Spleen (tissue), 11 donors: ENCODE data around the gene FTL. TPM values are rescaled to one million over a fixed set of nuclear protein-coding genes. Genes with fewer than 3 reads are reported as not detected.

ENCODE experiments used
- DNase-seq: peaks from one replicate; pipeline ENCODE4 v3.0.0-alpha.2; 2020
- H3K27ac ChIP-seq, 8 donors: fragments of 200-600 bp; sonication (generic) in 7 of 8; 1 replicate in 4 of 8; 2 replicates in 4 of 8; pipeline versions ENCODE4 v1.5.0 to v1.8.0; 2016 to 2021; ENCODE audit warnings: inconsistent platforms in 4 of 8, mild to moderate bottlenecking in 4 of 8, moderate library complexity in 1 of 8
- H3K27me3 ChIP-seq, 7 donors: fragments of 200-600 bp; sonication (generic) in 6 of 7; replicated peaks in 1 of 7; 1 replicate in 4 of 7; 2 replicates in 3 of 7; pipeline versions ENCODE4 v1.5.0 to v1.8.0; 2016 to 2021; ENCODE audit warnings: inconsistent platforms in 3 of 7, mild to moderate bottlenecking in 1 of 7
- H3K36me3 ChIP-seq, 6 donors: fragments of 200-600 bp; sonication (generic) in 5 of 6; 1 replicate in 4 of 6; 2 replicates in 2 of 6; pipeline versions ENCODE4 v1.5.0 to v1.8.0; 2016 to 2021; ENCODE audit warnings: inconsistent platforms in 2 of 6
- H3K4me1 ChIP-seq, 6 donors: fragments of 200-600 bp; sonication (generic) in 5 of 6; 1 replicate in 3 of 6; 2 replicates in 3 of 6; pipeline versions ENCODE4 v1.5.0 to v1.8.0; 2016 to 2021; ENCODE audit warnings: inconsistent platforms in 3 of 6
- H3K4me3 ChIP-seq, 8 donors: fragments of 200-600 bp; sonication (generic) in 7 of 8; 1 replicate in 4 of 8; 2 replicates in 4 of 8; pipeline versions ENCODE4 v1.5.0 to v1.8.0; 2016 to 2021; ENCODE audit warnings: inconsistent platforms in 4 of 8, mild to moderate bottlenecking in 4 of 8, moderate library complexity in 2 of 8
- H3K9me3 ChIP-seq, 8 donors: fragments of 200-600 bp; sonication (generic) in 7 of 8; 1 replicate in 4 of 8; 2 replicates in 4 of 8; pipeline versions ENCODE4 v1.5.0 to v1.8.0; 2016 to 2021; ENCODE audit warnings: inconsistent platforms in 4 of 8
- CTCF ChIP-seq, 11 experiments: fragments of 200-600 bp in 7 of 11; fragments of 450-650 bp in 4 of 11; sonication (generic) in 4 of 11; IDR thresholded peaks in 8 of 11; conservative IDR thresholded peaks in 3 of 11; 1 replicate in 7 of 11; 2 replicates in 4 of 11; pipeline versions ENCODE4 v1.4.0 to v1.8.0; 2016 to 2021; ENCODE audit warnings: antibody characterized with exemption in 11 of 11, inconsistent platforms in 4 of 11, mild to moderate bottlenecking in 1 of 11
- POLR2A ChIP-seq, 3 donors: fragments of 450-650 bp; IDR thresholded peaks; one replicate each; pipeline ENCODE4 v1.5.1; 2017; ENCODE audit warnings: antibody characterized with exemption in 3 of 3, mild to moderate bottlenecking in 1 of 3
- POLR2AphosphoS5 ChIP-seq, 3 donors: sonication (generic); formaldehyde crosslinking; IDR thresholded peaks; one replicate each; pipeline ENCODE4 v1.5.1; 2017; ENCODE audit warnings: antibody characterized with exemption in 3 of 3
- WGBS, 5 donors: extraction: QIAGEN DNeasy Blood & Tissue Kit in 3 of 5; methylation state at CpG; one replicate each; pipeline versions ENCODE4 v1.1.5 to v1.1.7; 2013 to 2018; 5-methylcytosine and 5-hydroxymethylcytosine counted together
- intact Hi-C: fragments of 100-400 bp; cut with DNase I; formaldehyde crosslinking; loops from one replicate; pipeline ENCODE4 v1.15.0; 2023; ENCODE audit warnings: low total_unique reads
- polyA plus RNA-seq, 3 donors: library from polyadenylated mRNA; stranded (reverse); fragments of 200-250 nt; gene quantifications; one replicate each; pipeline ENCODE4 v1.2.1, GENCODE V29; 2013
- total RNA-seq, 7 donors: library from RNA; depleted of rRNA in 3 of 7; stranded (reverse); fragments of >200 nt in 3 of 7; fragmentation: NEBNext Ultra II Directional in 4 of 7; extraction: Animal tissue kit (Norgen Biotek cat#: 25700) in 4 of 7; gene quantifications; one replicate each; pipeline versions ENCODE4 v1.1.0 to v1.2.1, GENCODE V29; 2016 to 2021
- donor health status: healthy with polysubstance abuse.
- donor health status: DM: no; HTN: no; CAD: no; lungs with moderate emphysema.
- donor health status: DM: no; HTN: no; CAD: no.
- donor health status: Bipolar disorder and iron deficiency.
- donor health status: healthy.
- donor health status: DM: no; HTN: no; CAD: no.
- donor health status: DM: yes; HTN: yes; CAD: no.

The FTL gene
- total and polyA plus RNA-seq, 10 donors: 4,960 to 14,078 (median 7,397) TPM

- H3K9me3 ChIP-seq: peaks cover 0 to 11% (median 3%) of the 10 kb centered on the region in 8 donors
- TF ChIP-seq POLR2AphosphoS5 (IDR thresholded peaks at IDR 0.05) (no peak), POLR2A (IDR thresholded peaks at IDR 0.05) (no peak), CTCF (IDR thresholded peaks at IDR 0.05 in 8 of 11, conservative IDR thresholded peaks at IDR 0.05 in 3 of 11) (no peak)
- peaks cover 0 to 4% (median 0%) of the 10 kb centered on the region in 7 donors for H3K27me3 ChIP-seq
- H3K4me1 ChIP-seq: peaks cover 6 to 24% (median 11%) of the 10 kb centered on the region in 6 donors
- no peak overlapping the region for H3K4me3 ChIP-seq
- no peak for DNase-seq
- intact Hi-C loops: no loop called here
- peak overlapping the region in 6 of 8 donors; percentile 36 to 78 (median 72) for H3K27ac ChIP-seq
- 80 to 95% (median 84%) methylated on average over 7 of the region's 7 CpGs for WGBS, 5 donors
- peaks cover 0 to 4% (median 0%) of the 10 kb centered on the region in 6 donors for H3K36me3 ChIP-seq
Measured at GRCh38 chr19:48938256-48938655, 26.9 kb upstream of the FTL start.

- Histone ChIP-seq H3K36me3 (peaks cover 0 to 4% (median 0%) of the 10 kb centered on the region in 6 donors), H3K9me3 (peaks cover 0 to 11% (median 3%) of the 10 kb centered on the region in 8 donors)
- 94 to 99% (median 97%) methylated on average over 5 of the region's 5 CpGs for WGBS, 5 donors
Measured at GRCh38 chr19:48940902-48941301, 24.2 kb upstream of the FTL start.

GRCh38 chr19:48943081-48943480, 22.0 kb upstream of the FTL start:
- WGBS, 5 donors: 72 to 89% (median 73%) methylated on average over 6 of the region's 6 CpGs
- Histone ChIP-seq H3K4me3 (no peak overlapping the region), H3K36me3 (peaks cover 0 to 4% (median 0%) of the 10 kb centered on the region in 6 donors), H3K4me1 (peaks cover 0 to 8% (median 0%) of the 10 kb centered on the region in 6 donors), H3K27ac (peak overlapping the region in 3 of 8 donors; percentile 38 to 52 (median 40)), H3K27me3 (no peaks in the 10 kb centered on the region), H3K9me3 (peaks cover 0 to 27% (median 15%) of the 10 kb centered on the region in 8 donors)
- no peak for DNase-seq
- TF ChIP-seq CTCF (IDR thresholded peaks at IDR 0.05 in 8 of 11, conservative IDR thresholded peaks at IDR 0.05 in 3 of 11) (no peak), POLR2A (IDR thresholded peaks at IDR 0.05) (no peak), POLR2AphosphoS5 (IDR thresholded peaks at IDR 0.05) (no peak)
- intact Hi-C loops: no loop called here

More at GRCh38 chr19:48940902-48941301, 24.2 kb upstream of the FTL start:
- TF ChIP-seq CTCF (IDR thresholded peaks at IDR 0.05 in 8 of 11, conservative IDR thresholded peaks at IDR 0.05 in 3 of 11): no peak
- no peak for TF ChIP-seq POLR2A (IDR thresholded peaks at IDR 0.05)
- Histone ChIP-seq H3K27me3 (no peaks in the 10 kb centered on the region), H3K27ac (no peak overlapping the region), H3K4me1 (peaks cover 0 to 8% (median 0%) of the 10 kb centered on the region in 6 donors), H3K4me3 (no peak overlapping the region)
- intact Hi-C loops: no loop called here
- DNase-seq: no peak

- Histone ChIP-seq H3K27ac (no peak overlapping the region), H3K36me3 (peaks cover 0 to 4% (median 0%) of the 10 kb centered on the region in 6 donors), H3K4me3 (no peak overlapping the region), H3K4me1 (peaks cover 0 to 12% (median 0%) of the 10 kb centered on the region in 6 donors), H3K27me3 (no peaks in the 10 kb centered on the region), H3K9me3 (peaks cover 0 to 27% (median 15%) of the 10 kb centered on the region in 8 donors)
- DNase-seq: no peak
- intact Hi-C loops: no loop called here
- WGBS, 5 donors: 86 to 92% (median 87%) methylated on average over 5 of the region's 5 CpGs
- TF ChIP-seq POLR2AphosphoS5 (IDR thresholded peaks at IDR 0.05) (no peak), POLR2A (IDR thresholded peaks at IDR 0.05) (no peak), CTCF (IDR thresholded peaks at IDR 0.05 in 8 of 11, conservative IDR thresholded peaks at IDR 0.05 in 3 of 11) (no peak)
Measured at GRCh38 chr19:48945415-48945814, 19.7 kb upstream of the FTL start.
